B cell (primary cell): ENCODE measurements around the gene STAC3. TPM values are rescaled to one million over a fixed set of nuclear protein-coding genes. Genes with fewer than 3 reads are reported as not detected.

ENCODE experiments used
- ATAC-seq: fragments of 200-7000 bp; cut with Tn5 transposase; one replicate; pipeline ENCODE4 v1.10.0; 2021; ENCODE audit warnings: low read depth, mild to moderate bottlenecking, moderate number of reproducible peaks, moderate library complexity
- CTCF ChIA-PET: fragments of 350-600 bp; sonication (Branson Sonifier 250); formaldehyde crosslinking; loops from one replicate; lab custom pipeline; 2021; ENCODE audit warnings: antibody characterized with exemption, inconsistent platforms; lab: Charles Lee
- POLR2A ChIA-PET: fragments of 350-600 bp; sonication (Branson Sonifier 250); formaldehyde crosslinking; loops from one replicate; lab custom pipeline; 2021; ENCODE audit warnings: antibody characterized with exemption; lab: Charles Lee
- DNase-seq: peaks from one replicate; pipeline ENCODE4 v3.0.0; 2013
- H2AFZ ChIP-seq: 2 replicates; pipeline ENCODE4 v1.6.1; 2012; ENCODE audit warnings: mild to moderate bottlenecking, low read depth, low read length; ENCODE audit not compliant: insufficient read depth, poor library complexity, severe bottlenecking
- H3K27ac ChIP-seq, 2 donors: 1 replicate in 1 of 2; 2 replicates in 1 of 2; pipeline ENCODE4 v1.5.1; 2012 to 2013; ENCODE audit warnings: low read length in 2 of 2, mild to moderate bottlenecking in 2 of 2, moderate library complexity in 1 of 2
- H3K27me3 ChIP-seq, 4 experiments: fragments of 200-600 bp in 1 of 4; sonication (generic) in 1 of 4; replicated peaks in 1 of 4; 1 replicate in 2 of 4; 2 replicates in 2 of 4; pipeline versions ENCODE4 v1.6.1 to v1.7.0; 2013 to 2016; ENCODE audit warnings: low read length in 3 of 4, mild to moderate bottlenecking in 2 of 4, mixed read lengths in 1 of 4, moderate library complexity in 1 of 4; ENCODE audit not compliant: insufficient read depth in 4 of 4, control insufficient read depth in 3 of 4; ENCODE audit errors: control extremely low read depth in 1 of 4
- H3K36me3 ChIP-seq, 2 experiments: replicated peaks in 1 of 2; 1 replicate in 1 of 2; 2 replicates in 1 of 2; pipeline versions ENCODE4 v1.6.1 to v1.7.1; 2013; ENCODE audit warnings: low read length in 1 of 2; ENCODE audit not compliant: insufficient read depth in 2 of 2, control insufficient read depth in 1 of 2; ENCODE audit errors: control extremely low read depth in 1 of 2, extremely low read depth in 1 of 2
- H3K4me1 ChIP-seq, 2 donors: fragments of 200-600 bp in 1 of 2; sonication (generic) in 1 of 2; 1 replicate in 1 of 2; 2 replicates in 1 of 2; pipeline versions ENCODE4 v1.5.1 to v1.6.1; 2013 to 2017; ENCODE audit warnings: low read length in 2 of 2; ENCODE audit not compliant: control insufficient read depth in 2 of 2, insufficient read depth in 2 of 2
- H3K4me2 ChIP-seq: replicated peaks from 2 replicates; pipeline ENCODE3; 2012; ENCODE audit warnings: mild to moderate bottlenecking, low read depth, low read length; ENCODE audit not compliant: poor library complexity, severe bottlenecking
- H3K4me3 ChIP-seq, 5 experiments: fragments of 200-600 bp in 1 of 5; sonication (generic) in 1 of 5; 1 replicate in 3 of 5; 2 replicates in 2 of 5; pipeline versions ENCODE4 v1.5.1 to v1.7.0; 2011 to 2016; ENCODE audit warnings: low read length in 4 of 5, mild to moderate bottlenecking in 4 of 5, low read depth in 2 of 5, control low read depth in 1 of 5, moderate library complexity in 1 of 5; ENCODE audit not compliant: insufficient read depth in 1 of 5; ENCODE audit errors: control extremely low read depth in 1 of 5, extremely low read depth in 1 of 5
- H3K79me2 ChIP-seq: fragments of 200-600 bp; sonication (generic); one replicate; pipeline ENCODE4 v1.6.0; 2016; ENCODE audit warnings: low read length; ENCODE audit not compliant: control insufficient read depth, insufficient read depth
- H3K9ac ChIP-seq: fragments of 200-600 bp; sonication (generic); 2 replicates; pipeline ENCODE4 v1.6.1; 2017; ENCODE audit warnings: mild to moderate bottlenecking, low read length, moderate library complexity
- H3K9me3 ChIP-seq, 3 donors: one replicate each; pipeline versions ENCODE4 v1.6.1 to v1.7.1; 2013; ENCODE audit warnings: low read length in 2 of 3; ENCODE audit not compliant: control insufficient read depth in 2 of 3, insufficient read depth in 1 of 3; ENCODE audit errors: control extremely low read depth in 1 of 3
- H4K20me1 ChIP-seq: 2 replicates; pipeline ENCODE4 v1.6.0; 2012; ENCODE audit warnings: mild to moderate bottlenecking, low read length; ENCODE audit not compliant: insufficient read depth, control insufficient read depth, poor library complexity, severe bottlenecking
- H3K27ac Mint-ChIP-seq: one replicate; pipeline ENCODE4 v1.8.0; 2021; ENCODE audit warnings: mixed read lengths
- H3K27me3 Mint-ChIP-seq: one replicate; pipeline ENCODE4 v1.8.0; 2021; ENCODE audit warnings: mixed read lengths
- H3K4me1 Mint-ChIP-seq: one replicate; pipeline ENCODE4 v1.8.0; 2021; ENCODE audit warnings: mixed read lengths
- H3K4me3 Mint-ChIP-seq: one replicate; pipeline ENCODE4 v1.8.0; 2021; ENCODE audit warnings: mixed read lengths
- H3K9me3 Mint-ChIP-seq: one replicate; pipeline ENCODE4 v1.8.0; 2022; ENCODE audit warnings: mixed read lengths; ENCODE audit not compliant: insufficient read depth
- EZH2 ChIP-seq: IDR thresholded peaks from 2 replicates; pipeline ENCODE4 v1.6.1; 2012; ENCODE audit warnings: borderline replicate concordance, low read depth, mild to moderate bottlenecking, moderate library complexity, low read length; ENCODE audit not compliant: insufficient read depth, poor library complexity, severe bottlenecking
- WGBS: methylation state at CpG from one replicate; pipeline ENCODE4 v1.1.5; 2013; ENCODE audit warnings: missing lambda C conversion rate; ENCODE audit not compliant: insufficient coverage; 5-methylcytosine and 5-hydroxymethylcytosine counted together
- intact Hi-C: fragments of 100-400 bp; cut with micrococcal nuclease; formaldehyde crosslinking; loops from one replicate; pipeline ENCODE4 v1.10.0; 2022
- polyA plus RNA-seq: library from polyadenylated mRNA; depleted of rRNA; stranded (reverse); fragments of >200 nt; gene quantifications from 2 replicates; pipeline ENCODE4 v1.2.3, GENCODE V29; 2012
- total RNA-seq, 2 donors: library from RNA; stranded (reverse); fragments of 120-200 nt in 1 of 2; gene quantifications; 1 replicate in 1 of 2; 2 replicates in 1 of 2; pipeline versions ENCODE4 v1.2.3 to v1.2.4, GENCODE V29; 2013 to 2022
- TF ChIP-seq, protein P1 (sequence below): fragments of 200-600 bp; IDR thresholded peaks from one replicate; pipeline ENCODE4 v1.8.0; 2022; ENCODE audit warnings: antibody characterized with exemption, mild to moderate bottlenecking

The STAC3 gene
- total and polyA plus RNA-seq, 2 donors (not counting 1 experiment from before 2014, with no cell fraction given) = 4.5 to 6.2 TPM

DNA sequence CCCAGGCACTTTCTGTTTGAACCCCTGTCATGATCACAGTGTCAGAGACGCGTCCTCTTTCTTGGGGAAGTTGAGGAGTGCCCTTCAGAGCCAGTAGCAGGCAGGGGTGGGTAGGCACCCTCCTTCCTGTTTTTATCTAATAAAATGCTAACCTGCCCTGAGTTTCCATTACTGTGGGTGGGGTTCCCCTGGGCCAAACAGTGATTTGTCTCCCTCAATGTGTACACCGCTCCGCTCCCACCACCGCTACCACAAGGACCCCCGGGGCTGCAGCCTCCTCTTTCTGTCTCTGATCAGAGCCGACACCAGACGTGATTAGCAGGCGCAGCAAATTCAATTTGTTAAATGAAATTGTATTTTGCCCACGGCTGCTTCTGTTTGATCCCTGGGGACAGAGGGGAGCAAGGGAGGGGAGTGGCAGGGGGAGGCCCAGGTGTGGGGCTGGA is 16.4 kb downstream of the STAC3 start:
- 14% methylated on average over 9 of the region's 10 CpGs for WGBS
- ATAC-seq (peak; percentile 63), DNase-seq (peak; percentile 82)

More for the DNA sequence above, 16.4 kb downstream of the STAC3 start:
- Histone ChIP-seq H3K27ac (peak overlapping the region; percentile 86 to 88), H3K4me1 (peaks cover 73 to 86% of the 10 kb centered on the region in 2 donors), H3K79me2 (peaks cover 38% of the 10 kb centered on the region), H3K9ac (peak overlapping the region; percentile 50), H3K4me2 (peak overlapping the region; percentile 84), H3K27me3 (peaks cover 0 to 35% (median 14%) of the 10 kb centered on the region in 4 experiments), H4K20me1 (peaks cover 15% of the 10 kb centered on the region), H3K9me3 (peaks cover 0 to 11% (median 0%) of the 10 kb centered on the region in 3 donors), H3K36me3 (peaks cover 0 to 37% of the 10 kb centered on the region in 2 experiments), H2AFZ (peak overlapping the region; percentile 68), H3K4me3 (peak overlapping the region in 4 of 5 experiments; percentile 10 to 56 (median 14))
- peak overlapping the region; percentile 100 for H3K27ac Mint-ChIP-seq
- CTCF ChIA-PET = interaction anchor here (12.1 to 31.1 kb wide), 2 partner anchors 6 to 19 kb away, joined by 360 to 838 read pairs; partner anchors contain the start of genes NXPH4 and SHMT2
- no peak for TF ChIP-seq EZH2
- TF ChIP-seq, protein P1, sequence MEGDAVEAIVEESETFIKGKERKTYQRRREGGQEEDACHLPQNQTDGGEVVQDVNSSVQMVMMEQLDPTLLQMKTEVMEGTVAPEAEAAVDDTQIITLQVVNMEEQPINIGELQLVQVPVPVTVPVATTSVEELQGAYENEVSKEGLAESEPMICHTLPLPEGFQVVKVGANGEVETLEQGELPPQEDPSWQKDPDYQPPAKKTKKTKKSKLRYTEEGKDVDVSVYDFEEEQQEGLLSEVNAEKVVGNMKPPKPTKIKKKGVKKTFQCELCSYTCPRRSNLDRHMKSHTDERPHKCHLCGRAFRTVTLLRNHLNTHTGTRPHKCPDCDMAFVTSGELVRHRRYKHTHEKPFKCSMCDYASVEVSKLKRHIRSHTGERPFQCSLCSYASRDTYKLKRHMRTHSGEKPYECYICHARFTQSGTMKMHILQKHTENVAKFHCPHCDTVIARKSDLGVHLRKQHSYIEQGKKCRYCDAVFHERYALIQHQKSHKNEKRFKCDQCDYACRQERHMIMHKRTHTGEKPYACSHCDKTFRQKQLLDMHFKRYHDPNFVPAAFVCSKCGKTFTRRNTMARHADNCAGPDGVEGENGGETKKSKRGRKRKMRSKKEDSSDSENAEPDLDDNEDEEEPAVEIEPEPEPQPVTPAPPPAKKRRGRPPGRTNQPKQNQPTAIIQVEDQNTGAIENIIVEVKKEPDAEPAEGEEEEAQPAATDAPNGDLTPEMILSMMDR = no peak
- H3K4me1 Mint-ChIP-seq = peaks cover 92% of the 10 kb centered on the region
- peak overlapping the region; percentile 88 for H3K4me3 Mint-ChIP-seq
- H3K9me3 Mint-ChIP-seq = no peaks in the 10 kb centered on the region
- POLR2A ChIA-PET = interaction anchor here (11.2 kb wide), 1 partner anchor 10 kb away, joined by 89 read pairs; no protein-coding TSS in a partner anchor
- intact Hi-C loops = loop anchor here (1.0 to 10.0 kb wide), 2 partner anchors 8 to 480 kb away; partner anchors contain the start of gene PRIM1
- H3K27me3 Mint-ChIP-seq = peaks cover 12% of the 10 kb centered on the region
